LNCaP clone FGC (cell line): ENCODE measurements around the gene MIS18BP1.

Experiments
- DNase-seq: peaks from one replicate; pipeline ENCODE4 v3.0.0-alpha.2; 2011; ENCODE audit warnings: low read depth
- H3K4me3 ChIP-seq: 2 replicates; pipeline ENCODE4 v1.5.1; 2011; ENCODE audit warnings: mild to moderate bottlenecking, low read depth, low read length, control low read depth
- CTCF ChIP-seq: IDR thresholded peaks from 2 replicates; pipeline ENCODE4 v1.5.1; 2012; ENCODE audit warnings: mild to moderate bottlenecking; ENCODE audit not compliant: control insufficient read depth, insufficient read depth; ENCODE audit errors: extremely low read depth

MIS18BP1 gene

DNA sequence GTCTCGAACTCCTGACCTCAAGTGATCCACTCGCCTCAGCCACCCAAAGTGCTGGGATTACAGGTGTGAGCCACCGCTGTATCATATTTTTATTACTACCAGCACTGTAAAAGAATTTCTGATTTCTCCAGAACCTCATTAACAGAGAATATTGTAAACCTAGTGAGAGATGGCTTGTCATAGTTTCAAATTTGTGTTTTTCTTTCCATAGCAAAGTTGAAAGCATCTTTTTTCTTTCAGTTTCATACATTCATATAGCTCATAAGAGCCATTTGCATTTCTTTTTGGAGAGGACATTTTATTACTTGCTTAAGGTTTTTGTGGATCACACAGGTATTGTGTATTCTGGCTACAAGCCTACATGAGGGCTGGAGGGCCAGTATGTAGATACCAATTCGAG, 58.0 kb downstream of the MIS18BP1 start:
- H3K4me3 ChIP-seq: no peak overlapping the region
- no peak for TF ChIP-seq CTCF
- peak; percentile 48 for DNase-seq

DNA sequence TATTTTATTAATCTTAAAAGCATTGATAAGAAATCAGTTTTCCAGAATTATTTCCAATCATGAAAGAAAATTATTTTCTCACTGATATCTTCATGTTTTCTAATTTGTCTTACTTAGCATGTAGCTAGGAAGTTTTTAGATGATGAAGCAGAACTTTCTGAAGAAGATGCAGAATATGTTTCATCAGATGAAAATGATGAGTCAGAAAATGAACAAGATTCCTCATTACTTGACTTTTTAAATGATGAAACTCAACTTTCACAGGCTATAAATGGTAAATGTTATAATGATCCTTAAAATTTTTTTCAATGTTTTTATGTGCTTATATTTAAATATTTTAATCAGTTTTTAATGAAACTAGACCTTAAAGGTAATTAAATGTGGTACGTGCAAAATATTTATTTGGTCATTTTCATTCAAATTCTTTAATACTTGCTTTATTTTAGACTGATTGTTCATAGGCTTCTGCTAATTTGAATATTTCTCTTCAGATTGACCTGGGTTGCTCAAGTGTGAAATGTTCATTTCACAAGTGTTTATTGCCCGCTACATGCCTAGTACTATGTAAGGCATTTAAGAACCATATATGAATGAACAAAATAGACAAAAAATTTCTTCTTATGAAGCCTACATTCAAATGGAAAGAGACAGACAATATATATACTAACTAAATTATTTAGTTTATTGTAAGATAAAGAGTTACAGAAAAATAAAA, 67.7 kb downstream of the MIS18BP1 start:
- H3K4me3 ChIP-seq: no peak overlapping the region
- DNase-seq: no peak
- TF ChIP-seq CTCF: no peak

DNA sequence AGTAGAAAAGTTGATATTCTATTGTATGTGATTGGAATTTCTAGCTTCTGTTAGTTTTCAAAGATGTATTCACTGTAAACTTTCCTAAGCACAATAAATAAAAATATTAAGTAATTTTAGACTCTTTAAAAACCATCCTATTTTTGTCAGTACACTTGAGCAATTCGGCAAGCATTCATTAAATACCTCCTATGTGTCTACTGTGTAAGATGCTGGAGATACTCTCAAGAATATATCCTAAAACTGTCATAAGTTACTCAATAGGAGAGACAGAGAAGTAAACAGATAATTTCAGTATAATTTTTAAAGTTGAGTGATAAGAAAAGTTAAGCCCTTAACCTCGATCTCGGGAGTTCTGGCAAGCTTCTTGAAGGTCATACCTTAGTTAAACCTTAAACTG, 71.2 kb downstream of the MIS18BP1 start:
- no peak for DNase-seq
- no peak for TF ChIP-seq CTCF

GRCh38 chr14:45181329-45181728, 71.7 kb downstream of the MIS18BP1 start:
- no peak overlapping the region for H3K4me3 ChIP-seq
- no peak for TF ChIP-seq CTCF
- no peak for DNase-seq

More for the DNA sequence above, 71.2 kb downstream of the MIS18BP1 start:
- no peak overlapping the region for H3K4me3 ChIP-seq

GRCh38 chr14:45177076-45177475, 75.9 kb downstream of the MIS18BP1 start:
- H3K4me3 ChIP-seq: no peak overlapping the region
- no peak for DNase-seq
- TF ChIP-seq CTCF: no peak

DNA sequence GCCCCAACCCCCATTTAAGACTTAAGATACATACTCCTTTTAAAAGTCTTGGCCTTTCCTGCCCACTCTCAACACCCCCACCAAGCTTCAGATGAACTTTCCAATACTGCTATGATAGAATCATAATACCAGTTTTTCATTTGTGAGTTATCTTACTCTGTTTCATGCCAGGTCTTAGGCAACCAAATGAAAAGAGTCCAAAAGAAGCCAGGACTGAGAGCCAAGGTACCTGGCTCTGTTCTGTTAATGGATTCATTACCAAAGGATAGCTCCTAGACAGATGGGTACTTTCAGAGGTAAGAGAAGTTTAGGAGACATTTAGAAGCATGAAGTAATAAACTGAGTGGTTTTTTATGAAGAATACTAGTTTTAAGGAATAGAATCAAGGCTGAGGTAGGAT, 83.1 kb downstream of the MIS18BP1 start:
- no peak for DNase-seq
- no peak for TF ChIP-seq CTCF
- H3K4me3 ChIP-seq: no peak overlapping the region

DNA sequence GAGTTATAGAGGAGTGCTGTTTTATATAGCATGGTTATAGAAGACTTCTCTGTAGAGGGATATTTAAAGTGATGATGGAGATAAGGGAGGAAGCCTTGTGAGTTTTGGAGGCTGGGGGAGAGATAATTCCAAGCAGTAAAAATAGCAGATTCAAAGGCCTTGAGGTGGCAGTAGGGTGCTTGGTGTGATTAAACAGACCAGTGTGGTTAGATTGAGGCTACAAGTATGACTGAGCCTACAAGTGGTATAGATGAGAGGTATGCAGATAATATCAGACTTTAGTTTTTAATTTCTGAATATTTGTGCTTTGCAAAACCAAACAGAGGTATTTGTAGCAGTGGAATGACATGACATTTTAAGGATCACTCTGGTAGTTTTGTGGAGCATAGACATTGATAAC, 96.9 kb downstream of the MIS18BP1 start:
- DNase-seq: no peak
- H3K4me3 ChIP-seq: no peak overlapping the region
- no peak for TF ChIP-seq CTCF
